Pancreas (tissue), 8 donors: ENCODE results near the gene CTAGE6. TPM values are rescaled to one million over a fixed set of nuclear protein-coding genes. Genes with fewer than 3 reads are reported as not detected.

Source experiments
- polyA plus RNA-seq, 2 donors: library from polyadenylated mRNA; stranded (reverse); fragments of 200-250 nt; gene quantifications; one replicate each; pipeline ENCODE4 v1.2.3, GENCODE V29; 2013
- total RNA-seq, 6 donors: library from RNA; stranded (reverse); fragmentation: NEBNext Ultra II Directional in 4 of 6; extraction: Animal tissue kit (Norgen Biotek cat#: 25700) in 4 of 6; gene quantifications; one replicate each; pipeline versions ENCODE4 v1.2.1 to v1.2.4, GENCODE V29; 2021 to 2023
- donor health status: healthy with polysubstance abuse.
- donor health status: DM: no; HTN: no; CAD: no; lungs with moderate emphysema.
- donor health status: DM: no; HTN: no; CAD: no.
- donor health status: Bipolar disorder and iron deficiency.
- donor health status: DM: yes; HTN: yes; CAD: no.
- donor health status: DM: no; HTN: no; CAD: no.
- donor health status: DM: no; HTN: no; CAD: no.
- donor health status: DM: yes; HTN: yes; CAD: no.

The CTAGE6 gene
- total and polyA plus RNA-seq, 8 donors = 0.12 to 0.38 (median 0.24) TPM; not detected in 2

Other genes with a start within 250 kb of the CTAGE6 start
- gene CTAGE15, start 185.9 kb downstream of the CTAGE6 start, total RNA-seq = under 1 TPM in 4 of 6 donors, not detected in 2; 0.23 to 0.87 (median 0.43) TPM
- not detected for gene CTAGE15, start 185.9 kb downstream of the CTAGE6 start, polyA plus RNA-seq
- gene TCAF2, start 136.7 kb downstream of the CTAGE6 start, total RNA-seq = 1 to 10 TPM in 3 of 6 donors, under 1 TPM in 3; 0.67 to 2.3 (median 1.0) TPM
- 1 to 10 TPM; 1.4 to 6.3 TPM for gene TCAF2, start 136.7 kb downstream of the CTAGE6 start, polyA plus RNA-seq
- 10 to 100 TPM; 12.4 to 30.5 (median 19.2) TPM for gene TCAF1, start 144.5 kb upstream of the CTAGE6 start, total RNA-seq
- gene TCAF1, start 144.5 kb upstream of the CTAGE6 start, polyA plus RNA-seq = 10 to 100 TPM in 1 of 2 donors, 1 to 10 TPM in 1; 9.1 to 20.4 TPM
- not detected for gene OR2F2, start 177.5 kb upstream of the CTAGE6 start, total RNA-seq
- gene OR2F2, start 177.5 kb upstream of the CTAGE6 start, polyA plus RNA-seq = not detected
- gene OR2F1, start 197.1 kb upstream of the CTAGE6 start, total RNA-seq = not detected
- gene OR2F1, start 197.1 kb upstream of the CTAGE6 start, polyA plus RNA-seq = not detected
- not detected for gene OR6B1, start 242.6 kb upstream of the CTAGE6 start, total RNA-seq
- not detected for gene OR6B1, start 242.6 kb upstream of the CTAGE6 start, polyA plus RNA-seq